ENCODE measurements around the gene SEMA5A. TPM values are rescaled to one million over a fixed set of nuclear protein-coding genes. Genes with fewer than 3 reads are reported as not detected.
A peak's percentile ranks its signal among the peaks of the same experiment; 100 is the strongest.

Gene SEMA5A
- total RNA-seq, 1 donor from 2014 or later, result 189 TPM

DNA sequence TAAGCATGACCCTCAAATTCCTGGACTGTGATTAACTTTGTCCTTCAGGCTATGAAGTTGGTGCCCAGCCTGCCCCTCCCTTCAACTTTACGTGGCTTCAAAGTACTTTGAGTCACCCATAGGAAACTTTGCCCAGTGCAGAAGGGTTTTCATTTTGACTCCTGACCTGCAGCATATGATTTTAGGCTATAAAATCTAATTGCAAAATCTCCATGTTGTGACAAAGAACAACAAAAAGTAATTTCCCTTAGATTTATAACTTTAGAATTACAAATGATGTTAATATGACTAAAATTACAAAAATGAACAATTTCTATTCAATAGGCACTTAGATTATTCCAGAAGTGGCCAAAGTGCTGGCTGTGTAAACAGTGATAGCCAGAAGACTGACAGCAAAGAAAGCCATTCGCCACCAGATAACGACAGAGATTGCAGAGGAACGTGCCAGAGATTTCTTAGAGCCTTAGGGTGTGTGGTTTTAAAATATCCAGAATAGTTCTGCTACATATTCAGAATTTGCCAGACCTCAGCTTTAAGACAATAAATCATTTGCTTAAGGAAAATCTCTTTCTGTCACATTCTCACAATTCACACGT lies 197.4 kb downstream of the SEMA5A start:
- Mint-ChIP-seq H3K9me3 (ENCODE audit: unreplicated experiment) (no peaks in the 10 kb centered on the region), H3K4me1 (ENCODE audit: unreplicated experiment) (peaks cover 58% of the 10 kb centered on the region), H3K27ac (ENCODE audit: unreplicated experiment) (peak overlapping the region; percentile 56), H3K27me3 (ENCODE audit: unreplicated experiment) (no peaks in the 10 kb centered on the region), H3K4me3 (ENCODE audit: unreplicated experiment) (peak overlapping the region; percentile 16), H3K36me3 (ENCODE audit: unreplicated experiment) (peaks cover 3% of the 10 kb centered on the region)
- TF ChIP-seq, protein P1, sequence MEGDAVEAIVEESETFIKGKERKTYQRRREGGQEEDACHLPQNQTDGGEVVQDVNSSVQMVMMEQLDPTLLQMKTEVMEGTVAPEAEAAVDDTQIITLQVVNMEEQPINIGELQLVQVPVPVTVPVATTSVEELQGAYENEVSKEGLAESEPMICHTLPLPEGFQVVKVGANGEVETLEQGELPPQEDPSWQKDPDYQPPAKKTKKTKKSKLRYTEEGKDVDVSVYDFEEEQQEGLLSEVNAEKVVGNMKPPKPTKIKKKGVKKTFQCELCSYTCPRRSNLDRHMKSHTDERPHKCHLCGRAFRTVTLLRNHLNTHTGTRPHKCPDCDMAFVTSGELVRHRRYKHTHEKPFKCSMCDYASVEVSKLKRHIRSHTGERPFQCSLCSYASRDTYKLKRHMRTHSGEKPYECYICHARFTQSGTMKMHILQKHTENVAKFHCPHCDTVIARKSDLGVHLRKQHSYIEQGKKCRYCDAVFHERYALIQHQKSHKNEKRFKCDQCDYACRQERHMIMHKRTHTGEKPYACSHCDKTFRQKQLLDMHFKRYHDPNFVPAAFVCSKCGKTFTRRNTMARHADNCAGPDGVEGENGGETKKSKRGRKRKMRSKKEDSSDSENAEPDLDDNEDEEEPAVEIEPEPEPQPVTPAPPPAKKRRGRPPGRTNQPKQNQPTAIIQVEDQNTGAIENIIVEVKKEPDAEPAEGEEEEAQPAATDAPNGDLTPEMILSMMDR (IDR thresholded peaks at IDR 0.05), result no peak
- no peak for DNase-seq (ENCODE audit: extremely low spot score, unreplicated experiment)

DNA sequence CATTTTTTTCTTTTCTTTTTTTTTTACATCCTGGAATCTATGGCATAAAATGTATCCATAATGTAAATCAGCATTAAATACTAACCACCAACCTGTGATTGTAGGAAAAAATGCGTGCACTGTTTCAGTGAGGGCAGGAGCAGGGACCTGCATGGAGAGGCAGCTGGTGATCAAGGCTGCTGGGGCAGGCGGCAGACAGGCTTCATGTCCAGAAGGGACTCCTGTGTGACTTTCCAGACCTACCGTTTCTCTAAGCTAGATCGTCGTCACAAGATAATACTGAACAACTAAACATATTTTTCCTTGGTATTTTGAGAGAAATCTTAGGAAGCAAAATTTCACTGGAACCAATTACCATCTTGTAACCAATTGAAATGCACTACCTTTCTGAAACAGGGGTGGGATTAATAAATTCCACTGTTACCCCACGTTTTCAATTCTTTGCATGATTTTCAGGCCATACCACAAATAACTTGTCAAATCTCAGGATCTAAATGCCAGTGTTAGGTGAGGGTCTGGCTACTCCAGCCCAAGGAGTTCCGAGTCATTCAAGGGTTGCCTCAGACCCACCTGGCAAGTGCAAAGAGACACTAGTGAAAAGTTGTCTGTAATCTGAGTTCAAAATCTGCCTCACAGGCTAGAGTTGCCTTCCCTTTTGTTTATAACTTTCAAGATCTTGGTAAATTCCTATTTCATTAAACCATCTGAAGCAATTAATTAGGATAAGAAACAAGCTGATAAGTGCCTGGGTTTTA lies 198.2 kb downstream of the SEMA5A start:
- TF ChIP-seq, protein P1 (IDR thresholded peaks at IDR 0.05), result no peak
- no peaks in the 10 kb centered on the region for H3K9me3 Mint-ChIP-seq (ENCODE audit: unreplicated experiment)
- peaks cover 66% of the 10 kb centered on the region for H3K4me1 Mint-ChIP-seq (ENCODE audit: unreplicated experiment)
- H3K27ac Mint-ChIP-seq (ENCODE audit: unreplicated experiment), result peak overlapping the region; percentile 56
- no peak for DNase-seq (ENCODE audit: extremely low spot score, unreplicated experiment)
- H3K4me3 Mint-ChIP-seq (ENCODE audit: unreplicated experiment), result no peak overlapping the region
- peaks cover 5% of the 10 kb centered on the region for H3K36me3 Mint-ChIP-seq (ENCODE audit: unreplicated experiment)
- no peaks in the 10 kb centered on the region for H3K27me3 Mint-ChIP-seq (ENCODE audit: unreplicated experiment)

GRCh38 chr5:9347032-9347431 lies 198.8 kb downstream of the SEMA5A start:
- no peak for DNase-seq (ENCODE audit: extremely low spot score, unreplicated experiment)
- H3K9me3 Mint-ChIP-seq (ENCODE audit: unreplicated experiment), result no peaks in the 10 kb centered on the region
- TF ChIP-seq, protein P1 (IDR thresholded peaks at IDR 0.05), result no peak
- H3K4me1 Mint-ChIP-seq (ENCODE audit: unreplicated experiment), result peaks cover 72% of the 10 kb centered on the region
- H3K36me3 Mint-ChIP-seq (ENCODE audit: unreplicated experiment), result peaks cover 5% of the 10 kb centered on the region
- no peaks in the 10 kb centered on the region for H3K27me3 Mint-ChIP-seq (ENCODE audit: unreplicated experiment)
- peak overlapping the region; percentile 31 for H3K27ac Mint-ChIP-seq (ENCODE audit: unreplicated experiment)
- H3K4me3 Mint-ChIP-seq (ENCODE audit: unreplicated experiment), result no peak overlapping the region

DNA sequence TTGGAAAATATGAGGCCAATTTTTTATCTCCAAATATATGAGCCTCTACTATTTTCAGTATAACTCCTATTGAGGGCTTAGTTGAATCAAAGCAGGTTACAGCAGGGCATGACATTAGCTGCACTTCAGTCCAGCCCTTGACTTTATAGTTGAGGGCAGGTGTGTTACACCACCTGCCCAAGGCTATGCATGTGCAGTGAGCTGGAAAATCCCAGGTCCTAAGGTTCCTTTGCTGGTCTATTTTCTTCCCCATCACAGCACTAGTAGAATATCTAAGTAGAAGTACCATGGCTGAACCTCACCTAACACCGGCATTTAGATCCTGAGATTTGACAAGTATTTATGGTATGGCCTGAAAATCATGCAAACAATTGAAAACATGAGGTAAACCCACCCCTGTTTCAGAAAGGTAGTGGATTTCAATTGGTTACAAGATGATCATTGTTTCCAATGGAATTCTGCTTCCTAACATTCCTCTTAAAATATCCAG lies 201.1 kb downstream of the SEMA5A start:
- no peak overlapping the region for H3K4me3 Mint-ChIP-seq (ENCODE audit: unreplicated experiment)
- no peaks in the 10 kb centered on the region for H3K27me3 Mint-ChIP-seq (ENCODE audit: unreplicated experiment)
- peaks cover 67% of the 10 kb centered on the region for H3K4me1 Mint-ChIP-seq (ENCODE audit: unreplicated experiment)
- H3K36me3 Mint-ChIP-seq (ENCODE audit: unreplicated experiment), result peaks cover 5% of the 10 kb centered on the region
- DNase-seq (ENCODE audit: extremely low spot score, unreplicated experiment), result no peak
- H3K9me3 Mint-ChIP-seq (ENCODE audit: unreplicated experiment), result no peaks in the 10 kb centered on the region
- TF ChIP-seq, protein P1 (IDR thresholded peaks at IDR 0.05), result no peak
- peak overlapping the region; percentile 11 for H3K27ac Mint-ChIP-seq (ENCODE audit: unreplicated experiment)

DNA sequence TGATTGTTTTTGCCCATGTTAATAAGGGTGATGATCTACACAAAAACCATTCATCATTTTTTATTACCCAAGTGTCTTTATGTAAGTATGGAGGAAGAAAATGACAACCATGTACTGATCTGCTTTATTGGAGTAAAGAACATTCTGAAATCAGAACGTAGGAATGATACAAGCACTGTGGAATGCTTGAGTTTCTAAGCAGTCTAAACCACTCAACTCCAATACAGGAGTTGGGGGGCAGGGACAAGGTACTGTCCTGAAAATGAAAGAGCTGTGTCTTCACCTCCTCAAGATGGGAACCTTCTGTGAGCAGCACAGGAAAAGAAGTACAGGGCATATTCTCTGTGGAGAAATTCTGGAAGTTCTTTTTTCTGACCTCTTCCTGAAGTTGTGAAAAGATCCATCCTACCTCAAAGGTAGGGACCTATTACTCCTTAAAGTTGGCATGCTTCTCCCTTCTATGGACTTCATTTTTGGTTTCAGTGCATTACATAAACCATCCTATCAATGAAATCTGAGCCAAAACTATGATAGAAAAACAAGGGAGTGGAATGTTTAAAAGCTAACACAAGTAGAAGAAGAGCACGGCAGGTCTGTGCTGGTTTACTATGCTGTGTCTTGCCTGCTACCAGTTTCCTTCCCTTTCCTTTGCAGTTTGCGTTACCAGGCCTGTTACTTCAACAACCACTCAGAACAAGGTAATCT lies 202.6 kb downstream of the SEMA5A start:
- DNase-seq (ENCODE audit: extremely low spot score, unreplicated experiment), result no peak
- TF ChIP-seq, protein P1 (IDR thresholded peaks at IDR 0.05), result no peak
- peaks cover 3% of the 10 kb centered on the region for H3K9me3 Mint-ChIP-seq (ENCODE audit: unreplicated experiment)
- no peak overlapping the region for H3K4me3 Mint-ChIP-seq (ENCODE audit: unreplicated experiment)
- peak overlapping the region; percentile 65 for H3K27ac Mint-ChIP-seq (ENCODE audit: unreplicated experiment)
- H3K4me1 Mint-ChIP-seq (ENCODE audit: unreplicated experiment), result peaks cover 67% of the 10 kb centered on the region
- H3K36me3 Mint-ChIP-seq (ENCODE audit: unreplicated experiment), result peaks cover 8% of the 10 kb centered on the region
- H3K27me3 Mint-ChIP-seq (ENCODE audit: unreplicated experiment), result no peaks in the 10 kb centered on the region
